T-helper 1 cell treated with Interleukin-12 subunit alpha and Interleukin-12 subunit beta and Interleukin-4 antibody, amounts not matched to agents 30 μg/mL and 1 μg/mL, for 36 hours (primary cell): ENCODE measurements around the gene ARMH3.

ENCODE experiments used
- H3K27ac Mint-ChIP-seq: one replicate; pipeline ENCODE4 v1.8.0; 2021; ENCODE audit warnings: mild to moderate bottlenecking, mixed read lengths
- H3K27me3 Mint-ChIP-seq: one replicate; pipeline ENCODE4 v1.8.0; 2021; ENCODE audit warnings: low read depth, mixed read lengths
- H3K36me3 Mint-ChIP-seq: one replicate; pipeline ENCODE4 v1.8.0; 2021; ENCODE audit warnings: low read depth, mixed read lengths
- H3K4me1 Mint-ChIP-seq: one replicate; pipeline ENCODE4 v1.8.0; 2021; ENCODE audit warnings: low read depth, mixed read lengths
- H3K4me3 Mint-ChIP-seq: one replicate; pipeline ENCODE4 v1.8.0; 2021; ENCODE audit warnings: mild to moderate bottlenecking, moderate library complexity, mixed read lengths
- H3K9me3 Mint-ChIP-seq: one replicate; pipeline ENCODE4 v1.8.0; 2021; ENCODE audit warnings: mixed read lengths

ARMH3 gene

GRCh38 chr10:101828766-101829551 is 227.0 kb downstream of the ARMH3 start:
- Mint-ChIP-seq H3K4me3 (no peak overlapping the region), H3K27ac (no peak overlapping the region)

GRCh38 chr10:101827919-101828600 is 227.9 kb downstream of the ARMH3 start:
- no peak overlapping the region for H3K27ac Mint-ChIP-seq
- H3K4me1 Mint-ChIP-seq: peaks cover 25% of the 10 kb centered on the region
- no peak overlapping the region for H3K4me3 Mint-ChIP-seq
- no peaks in the 10 kb centered on the region for H3K27me3 Mint-ChIP-seq
- H3K9me3 Mint-ChIP-seq: no peaks in the 10 kb centered on the region
- peaks cover 3% of the 10 kb centered on the region for H3K36me3 Mint-ChIP-seq

More at GRCh38 chr10:101828766-101829551, 227.0 kb downstream of the ARMH3 start:
- H3K36me3 Mint-ChIP-seq: peaks cover 3% of the 10 kb centered on the region
- peaks cover 32% of the 10 kb centered on the region for H3K4me1 Mint-ChIP-seq
- H3K27me3 Mint-ChIP-seq: no peaks in the 10 kb centered on the region
- no peaks in the 10 kb centered on the region for H3K9me3 Mint-ChIP-seq

GRCh38 chr10:101826852-101827434 is 229.0 kb downstream of the ARMH3 start:
- H3K9me3 Mint-ChIP-seq: no peaks in the 10 kb centered on the region
- no peak overlapping the region for H3K4me3 Mint-ChIP-seq
- no peak overlapping the region for H3K27ac Mint-ChIP-seq
- H3K4me1 Mint-ChIP-seq: peaks cover 23% of the 10 kb centered on the region
- H3K27me3 Mint-ChIP-seq: no peaks in the 10 kb centered on the region
- H3K36me3 Mint-ChIP-seq: peaks cover 7% of the 10 kb centered on the region

- H3K9me3 Mint-ChIP-seq: no peaks in the 10 kb centered on the region
- no peak overlapping the region for H3K27ac Mint-ChIP-seq
- H3K4me1 Mint-ChIP-seq: peaks cover 5% of the 10 kb centered on the region
- H3K4me3 Mint-ChIP-seq: no peak overlapping the region
- no peaks in the 10 kb centered on the region for H3K27me3 Mint-ChIP-seq
- H3K36me3 Mint-ChIP-seq: peaks cover 9% of the 10 kb centered on the region
Measured at GRCh38 chr10:101824736-101825135, 231.2 kb downstream of the ARMH3 start.

GRCh38 chr10:101818872-101819633 is 236.9 kb downstream of the ARMH3 start:
- H3K9me3 Mint-ChIP-seq: no peaks in the 10 kb centered on the region
- no peaks in the 10 kb centered on the region for H3K27me3 Mint-ChIP-seq
- peak overlapping the region; percentile 98 for H3K4me3 Mint-ChIP-seq
- peak overlapping the region; percentile 98 for H3K27ac Mint-ChIP-seq
- peaks cover 20% of the 10 kb centered on the region for H3K36me3 Mint-ChIP-seq
- peaks cover 26% of the 10 kb centered on the region for H3K4me1 Mint-ChIP-seq

GRCh38 chr10:101818119-101818871 is 237.7 kb downstream of the ARMH3 start, which contains the start of gene OGA:
OGA (minus strand) TSS chr10:101818444; CDS start chr10:101818022, 422 bp downstream.
- peaks cover 34% of the 10 kb centered on the region for H3K4me1 Mint-ChIP-seq
- no peaks in the 10 kb centered on the region for H3K27me3 Mint-ChIP-seq
- H3K27ac Mint-ChIP-seq: peak within 1 kb of the TSS; percentile 98
- peak within 1 kb of the TSS; percentile 98 for H3K4me3 Mint-ChIP-seq
- H3K9me3 Mint-ChIP-seq: no peaks in the 10 kb centered on the region
- peaks cover 27% of the 10 kb centered on the region for H3K36me3 Mint-ChIP-seq

- Mint-ChIP-seq H3K4me3 (peak overlapping the region; percentile 98), H3K4me1 (peaks cover 41% of the 10 kb centered on the region), H3K27me3 (no peaks in the 10 kb centered on the region), H3K9me3 (no peaks in the 10 kb centered on the region), H3K27ac (peak overlapping the region; percentile 98), H3K36me3 (peaks cover 26% of the 10 kb centered on the region)
Measured at GRCh38 chr10:101817337-101818118, 238.4 kb downstream of the ARMH3 start.

GRCh38 chr10:101816913-101817336 is 239.0 kb downstream of the ARMH3 start:
- Mint-ChIP-seq H3K27me3 (no peaks in the 10 kb centered on the region), H3K36me3 (peaks cover 24% of the 10 kb centered on the region), H3K4me3 (peak overlapping the region; percentile 98), H3K27ac (peak overlapping the region; percentile 98), H3K4me1 (peaks cover 42% of the 10 kb centered on the region), H3K9me3 (no peaks in the 10 kb centered on the region)

- Mint-ChIP-seq H3K36me3 (peaks cover 23% of the 10 kb centered on the region), H3K4me1 (peaks cover 42% of the 10 kb centered on the region), H3K27me3 (no peaks in the 10 kb centered on the region), H3K27ac (peak overlapping the region; percentile 98), H3K4me3 (peak overlapping the region; percentile 98), H3K9me3 (no peaks in the 10 kb centered on the region)
Measured at GRCh38 chr10:101816376-101816775, 239.6 kb downstream of the ARMH3 start.

- Mint-ChIP-seq H3K4me3 (peak overlapping the region; percentile 98), H3K36me3 (peaks cover 29% of the 10 kb centered on the region), H3K27me3 (no peaks in the 10 kb centered on the region), H3K27ac (peak overlapping the region; percentile 76), H3K9me3 (no peaks in the 10 kb centered on the region), H3K4me1 (peaks cover 46% of the 10 kb centered on the region)
Measured at GRCh38 chr10:101814466-101815071, 241.4 kb downstream of the ARMH3 start.

GRCh38 chr10:101812606-101813005 is 243.4 kb downstream of the ARMH3 start:
- H3K27me3 Mint-ChIP-seq: no peaks in the 10 kb centered on the region
- peaks cover 33% of the 10 kb centered on the region for H3K36me3 Mint-ChIP-seq
- H3K27ac Mint-ChIP-seq: no peak overlapping the region
- no peak overlapping the region for H3K4me3 Mint-ChIP-seq
- peaks cover 38% of the 10 kb centered on the region for H3K4me1 Mint-ChIP-seq
- no peaks in the 10 kb centered on the region for H3K9me3 Mint-ChIP-seq

GRCh38 chr10:101807158-101807557 is 248.8 kb downstream of the ARMH3 start:
- no peaks in the 10 kb centered on the region for H3K27me3 Mint-ChIP-seq
- H3K36me3 Mint-ChIP-seq: peaks cover 31% of the 10 kb centered on the region
- H3K4me1 Mint-ChIP-seq: peaks cover 9% of the 10 kb centered on the region
- H3K27ac Mint-ChIP-seq: no peak overlapping the region
- H3K4me3 Mint-ChIP-seq: no peak overlapping the region
- H3K9me3 Mint-ChIP-seq: no peaks in the 10 kb centered on the region

GRCh38 chr10:101803511-101803910 is 252.5 kb downstream of the ARMH3 start:
- peaks cover 11% of the 10 kb centered on the region for H3K4me1 Mint-ChIP-seq
- no peak overlapping the region for H3K4me3 Mint-ChIP-seq
- no peak overlapping the region for H3K27ac Mint-ChIP-seq
- H3K36me3 Mint-ChIP-seq: peaks cover 44% of the 10 kb centered on the region
- H3K9me3 Mint-ChIP-seq: no peaks in the 10 kb centered on the region
- no peaks in the 10 kb centered on the region for H3K27me3 Mint-ChIP-seq
